H9 (cell line): ENCODE measurements around the gene SLC2A4. TPM values are rescaled to one million over a fixed set of nuclear protein-coding genes. Genes with fewer than 3 reads are reported as not detected.

Experiments used
- DNase-seq: peaks from one replicate; pipeline ENCODE4 v3.0.0-alpha.2; 2017
- H2AFZ ChIP-seq: one replicate; pipeline ENCODE4 v1.6.1; 2013; ENCODE audit warnings: mild to moderate bottlenecking, low read length, control low read depth, moderate library complexity
- H2AK5ac ChIP-seq: 2 replicates; pipeline ENCODE4 v1.6.1; 2013; ENCODE audit warnings: low read length, control low read depth, mixed read lengths; ENCODE audit not compliant: insufficient read length
- H2BK120ac ChIP-seq: one replicate; pipeline ENCODE4 v1.6.1; 2013; ENCODE audit warnings: low read depth, mild to moderate bottlenecking, low read length, control low read depth, inconsistent platforms; ENCODE audit not compliant: poor library complexity, severe bottlenecking
- H2BK12ac ChIP-seq: 2 replicates; pipeline ENCODE4 v1.6.1; 2013; ENCODE audit warnings: low read length, control low read depth, mixed read lengths, low read depth; ENCODE audit not compliant: insufficient read length
- H2BK15ac ChIP-seq: 2 replicates; pipeline ENCODE4 v1.6.1; 2013; ENCODE audit warnings: low read depth, low read length, control low read depth
- H2BK20ac ChIP-seq: one replicate; pipeline ENCODE4 v1.6.1; 2013; ENCODE audit warnings: low read depth, mild to moderate bottlenecking, low read length, control low read depth, inconsistent platforms; ENCODE audit not compliant: poor library complexity, severe bottlenecking
- H2BK5ac ChIP-seq: 2 replicates; pipeline ENCODE4 v1.6.1; 2013; ENCODE audit warnings: low read length, control low read depth, mixed read lengths; ENCODE audit not compliant: insufficient read length
- H3K14ac ChIP-seq: 2 replicates; pipeline ENCODE4 v1.6.1; 2013; ENCODE audit warnings: low read length, control low read depth; ENCODE audit not compliant: insufficient read depth
- H3K18ac ChIP-seq: 2 replicates; pipeline ENCODE4 v1.6.1; 2013; ENCODE audit warnings: low read depth, mild to moderate bottlenecking, mixed read lengths, low read length, control low read depth; ENCODE audit not compliant: insufficient read length
- H3K23ac ChIP-seq: 2 replicates; pipeline ENCODE4 v1.6.1; 2013; ENCODE audit warnings: low read length, control low read depth, mixed read lengths, low read depth; ENCODE audit not compliant: insufficient read length
- H3K23me2 ChIP-seq: 2 replicates; pipeline ENCODE4 v1.6.1; 2013; ENCODE audit warnings: low read depth, mild to moderate bottlenecking, mixed read lengths, low read length, control low read depth; ENCODE audit not compliant: insufficient read length, poor library complexity, severe bottlenecking
- H3K27ac ChIP-seq: 2 replicates; pipeline ENCODE4 v1.5.1; 2013; ENCODE audit warnings: low read length, control low read depth, mixed read lengths, low read depth; ENCODE audit not compliant: insufficient read length
- H3K27me3 ChIP-seq: 2 replicates; pipeline ENCODE4 v1.6.1; 2013; ENCODE audit warnings: low read length, control low read depth, inconsistent platforms; ENCODE audit not compliant: insufficient read depth
- H3K4ac ChIP-seq: 2 replicates; pipeline ENCODE4 v1.6.1; 2013; ENCODE audit warnings: low read depth, mild to moderate bottlenecking, control low read depth, inconsistent platforms, low read length, moderate library complexity
- H3K4me1 ChIP-seq: 2 replicates; pipeline ENCODE4 v1.6.1; 2013; ENCODE audit warnings: low read length, control low read depth, inconsistent platforms; ENCODE audit not compliant: insufficient read depth
- H3K4me2 ChIP-seq: 2 replicates; pipeline ENCODE4 v1.6.1; 2013; ENCODE audit warnings: low read length, control low read depth, mixed read lengths; ENCODE audit not compliant: insufficient read length, insufficient read depth
- H3K56ac ChIP-seq: 2 replicates; pipeline ENCODE4 v1.6.1; 2013; ENCODE audit warnings: low read depth, mild to moderate bottlenecking, mixed read lengths, low read length, control low read depth; ENCODE audit not compliant: insufficient read length
- H3K79me1 ChIP-seq: 2 replicates; pipeline ENCODE4 v1.6.1; 2013; ENCODE audit warnings: low read depth, mild to moderate bottlenecking, moderate library complexity, low read length, control low read depth, inconsistent platforms; ENCODE audit not compliant: insufficient read depth, poor library complexity, severe bottlenecking
- H3K79me2 ChIP-seq: 2 replicates; pipeline ENCODE4 v1.6.1; 2013; ENCODE audit warnings: low read length, control low read depth, inconsistent platforms; ENCODE audit not compliant: insufficient read depth
- H3K9ac ChIP-seq: 2 replicates; pipeline ENCODE4 v1.6.1; 2013; ENCODE audit warnings: low read length, control low read depth, mixed read lengths; ENCODE audit not compliant: insufficient read length; ENCODE audit errors: extremely low read depth
- H3K9me3 ChIP-seq: one replicate; pipeline ENCODE4 v1.6.1; 2013; ENCODE audit warnings: low read depth, low read length, inconsistent platforms; ENCODE audit not compliant: control insufficient read depth
- H3T11ph ChIP-seq: one replicate; pipeline ENCODE4 v1.6.1; 2013; ENCODE audit warnings: mild to moderate bottlenecking, low read length, control low read depth, inconsistent platforms
- H4K20me1 ChIP-seq: one replicate; pipeline ENCODE4 v1.6.1; 2013; ENCODE audit not compliant: control insufficient read depth, insufficient read length, insufficient read depth
- H4K5ac ChIP-seq: 2 replicates; pipeline ENCODE4 v1.6.1; 2013; ENCODE audit warnings: low read depth, mild to moderate bottlenecking, mixed read lengths, low read length, control low read depth; ENCODE audit not compliant: insufficient read length
- H4K8ac ChIP-seq: replicated peaks from 2 replicates; pipeline ENCODE4 v1.6.1; 2013; ENCODE audit warnings: low read length, control low read depth, mixed read lengths, low read depth; ENCODE audit not compliant: insufficient read length
- H4K91ac ChIP-seq: 2 replicates; pipeline ENCODE4 v1.6.1; 2013; ENCODE audit warnings: low read depth, mild to moderate bottlenecking, moderate library complexity, mixed read lengths, low read length, control low read depth; ENCODE audit not compliant: insufficient read length
- H3K27ac Mint-ChIP-seq, 3 experiments: 2 replicates in 2 of 3; 3 replicates in 1 of 3; pipeline ENCODE4 v1.8.0; 2020 to 2021; ENCODE audit warnings: mixed read lengths in 3 of 3, mild to moderate bottlenecking in 1 of 3, moderate library complexity in 1 of 3
- H3K27me3 Mint-ChIP-seq: 2 replicates; pipeline ENCODE4 v1.8.0; 2021; ENCODE audit warnings: low read depth, mild to moderate bottlenecking, moderate library complexity, mixed read lengths
- H3K36me3 Mint-ChIP-seq, 3 experiments: 2 replicates in 2 of 3; 3 replicates in 1 of 3; pipeline ENCODE4 v1.8.0; 2020 to 2021; ENCODE audit warnings: low read depth in 3 of 3, mixed read lengths in 3 of 3; ENCODE audit not compliant: insufficient read depth in 1 of 3
- H3K4me1 Mint-ChIP-seq, 2 experiments: 2 replicates each; pipeline ENCODE4 v1.8.0; 2020; ENCODE audit warnings: mixed read lengths in 2 of 2
- H3K4me3 Mint-ChIP-seq, 2 experiments: 2 replicates in 1 of 2; 3 replicates in 1 of 2; pipeline ENCODE4 v1.8.0; 2020 to 2021; ENCODE audit warnings: mild to moderate bottlenecking in 2 of 2, mixed read lengths in 2 of 2, moderate library complexity in 1 of 2
- H3K9me3 Mint-ChIP-seq, 2 experiments: 2 replicates in 1 of 2; 3 replicates in 1 of 2; pipeline ENCODE4 v1.8.0; 2020; ENCODE audit warnings: mild to moderate bottlenecking in 2 of 2, mixed read lengths in 2 of 2, moderate library complexity in 1 of 2
- WGBS: extraction: QIAGEN DNeasy Blood & Tissue Kit; methylation state at CpG from one replicate; pipeline ENCODE4 v1.1.7; 2013; ENCODE audit warnings: missing lambda C conversion rate, low lambda C conversion rate, mixed read lengths; ENCODE audit not compliant: insufficient read length; ENCODE audit errors: extremely low coverage; 5-methylcytosine and 5-hydroxymethylcytosine counted together
- total RNA-seq: library from RNA; stranded (reverse); gene quantifications from 2 replicates; pipeline ENCODE4 v1.2.1, GENCODE V29; 2021
- TF ChIP-seq, protein P1 (sequence below): fragments of 200-600 bp; sonication (generic); conservative IDR thresholded peaks from 3 replicates; pipeline ENCODE4 v1.8.0; 2021; ENCODE audit warnings: antibody characterized with exemption, mild to moderate bottlenecking

Gene SLC2A4
- total RNA-seq, 1 experiment from 2014 or later = 4.4 TPM

DNA sequence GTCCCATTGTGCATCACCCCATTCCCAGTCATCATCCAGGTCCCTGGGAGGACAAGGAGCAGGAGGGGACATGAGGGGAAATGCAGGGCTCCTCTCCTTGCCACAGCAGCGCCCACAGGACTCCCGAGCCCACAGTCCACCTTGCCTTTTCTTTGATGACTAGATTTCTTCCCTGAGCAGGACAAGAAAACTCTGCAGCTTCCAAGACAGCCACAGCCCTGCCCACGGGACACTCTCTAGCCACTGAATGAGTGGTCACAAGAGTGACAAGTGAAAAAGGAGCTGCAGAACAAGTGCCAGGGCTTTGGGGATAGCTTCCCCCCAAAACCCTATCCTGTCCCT lies 42.9 kb downstream of the SLC2A4 start:
- peaks cover 6% of the 10 kb centered on the region for H3K23me2 ChIP-seq
- peaks cover 2% of the 10 kb centered on the region; the same call in 1 of the 2 replicates for H3K79me2 ChIP-seq
- H3K36me3 Mint-ChIP-seq = peaks cover 36 to 68% (median 66%) of the 10 kb centered on the region in 3 experiments; a peak in 6 of 7 replicates
- H2BK12ac ChIP-seq = no peak overlapping the region
- no peak for DNase-seq
- no peak overlapping the region for H2AFZ ChIP-seq
- H3K9me3 ChIP-seq = no peaks in the 10 kb centered on the region
- H4K5ac ChIP-seq = no peak overlapping the region
- H3K4me1 Mint-ChIP-seq = peaks cover 11% of the 10 kb centered on the region in 2 experiments
- H3T11ph ChIP-seq = no peak overlapping the region
- no peak overlapping the region for H3K56ac ChIP-seq
- no peak overlapping the region for H4K91ac ChIP-seq
- H3K27ac Mint-ChIP-seq = peak overlapping the region in 1 of 3 experiments; percentile 70; a peak in 1 of 7 replicates
- H2BK120ac ChIP-seq = no peak overlapping the region
- no peak overlapping the region for H3K4ac ChIP-seq
- no peaks in the 10 kb centered on the region for H3K27me3 ChIP-seq
- H3K4me1 ChIP-seq = no peaks in the 10 kb centered on the region
- TF ChIP-seq, protein P1, sequence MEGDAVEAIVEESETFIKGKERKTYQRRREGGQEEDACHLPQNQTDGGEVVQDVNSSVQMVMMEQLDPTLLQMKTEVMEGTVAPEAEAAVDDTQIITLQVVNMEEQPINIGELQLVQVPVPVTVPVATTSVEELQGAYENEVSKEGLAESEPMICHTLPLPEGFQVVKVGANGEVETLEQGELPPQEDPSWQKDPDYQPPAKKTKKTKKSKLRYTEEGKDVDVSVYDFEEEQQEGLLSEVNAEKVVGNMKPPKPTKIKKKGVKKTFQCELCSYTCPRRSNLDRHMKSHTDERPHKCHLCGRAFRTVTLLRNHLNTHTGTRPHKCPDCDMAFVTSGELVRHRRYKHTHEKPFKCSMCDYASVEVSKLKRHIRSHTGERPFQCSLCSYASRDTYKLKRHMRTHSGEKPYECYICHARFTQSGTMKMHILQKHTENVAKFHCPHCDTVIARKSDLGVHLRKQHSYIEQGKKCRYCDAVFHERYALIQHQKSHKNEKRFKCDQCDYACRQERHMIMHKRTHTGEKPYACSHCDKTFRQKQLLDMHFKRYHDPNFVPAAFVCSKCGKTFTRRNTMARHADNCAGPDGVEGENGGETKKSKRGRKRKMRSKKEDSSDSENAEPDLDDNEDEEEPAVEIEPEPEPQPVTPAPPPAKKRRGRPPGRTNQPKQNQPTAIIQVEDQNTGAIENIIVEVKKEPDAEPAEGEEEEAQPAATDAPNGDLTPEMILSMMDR = no peak; the same call in 2 of the 3 replicates
- H3K4me2 ChIP-seq = no peak overlapping the region
- no peak overlapping the region for H2BK15ac ChIP-seq
- no peaks in the 10 kb centered on the region for H4K20me1 ChIP-seq
- no peaks in the 10 kb centered on the region for H3K9me3 Mint-ChIP-seq
- H3K18ac ChIP-seq = no peak overlapping the region
- H3K27ac ChIP-seq = no peak overlapping the region
- peak overlapping the region in 1 of 2 experiments; percentile 48; a peak in 2 of 5 replicates for H3K4me3 Mint-ChIP-seq
- no peak overlapping the region for H4K8ac ChIP-seq
- no peak overlapping the region for H3K23ac ChIP-seq
- H3K9ac ChIP-seq = no peak overlapping the region
- no peak overlapping the region for H3K14ac ChIP-seq
- no peaks in the 10 kb centered on the region for H3K79me1 ChIP-seq
- WGBS = no CpG with 5 or more reads among the region's 3 CpGs
- no peak overlapping the region for H2BK5ac ChIP-seq
- H2AK5ac ChIP-seq = no peak overlapping the region
- no peak overlapping the region for H2BK20ac ChIP-seq
- no peaks in the 10 kb centered on the region for H3K27me3 Mint-ChIP-seq
